Measurements from ENCODE around the gene BCAM. TPM values are rescaled to one million over a fixed set of nuclear protein-coding genes. Genes with fewer than 3 reads are reported as not detected.
"Not testable (repeated sequence)": the region's sequence is repeated elsewhere in the genome, so short reads cannot be mapped to it uniquely, and the experiment has no call there.

BCAM gene
- polyA plus RNA-seq, 1 donor from 2014 or later, result 0.54 TPM

GRCh38 chr19:44857837-44858236 is 48.9 kb downstream of the BCAM start:
- Histone ChIP-seq H3K27me3 (ENCODE audit: insufficient read depth, low read depth, low read length) (no peaks in the 10 kb centered on the region), H3K79me2 (replicated peaks; ENCODE audit: insufficient read depth, low read length) (peaks cover 13% of the 10 kb centered on the region), H2AFZ (ENCODE audit: low read depth, low read length) (no peak overlapping the region), H3K9ac (ENCODE audit: low read length) (no peak overlapping the region), H3K9me3 (ENCODE audit: low read length) (no peaks in the 10 kb centered on the region), H3F3A (ENCODE audit: insufficient read depth, low read length, poor library complexity, severe bottlenecking) (no peaks in the 10 kb centered on the region), H3K4me3 (ENCODE audit: low read length) (no peak overlapping the region), H3K9me2 (ENCODE audit: insufficient read depth, low read length) (no peaks in the 10 kb centered on the region), H3K4me2 (ENCODE audit: low read length) (no peak overlapping the region), H3K36me3 (ENCODE audit: insufficient read depth, low read length) (no peaks in the 10 kb centered on the region), H4K20me1 (ENCODE audit: insufficient read depth) (no peaks in the 10 kb centered on the region), H3K27ac (ENCODE audit: low read length) (no peak overlapping the region)
- TF ChIP-seq TAF1 (IDR thresholded peaks at IDR 0.05; ENCODE audit: low read depth) (no peak), EP300 (conservative IDR thresholded peaks at IDR 0.05; ENCODE audit: poor library complexity, severe bottlenecking) (no peak), RAD21 (conservative IDR thresholded peaks at IDR 0.05) (no peak), POLR2AphosphoS5 (IDR thresholded peaks at IDR 0.05) (no peak), SMC3 (conservative IDR thresholded peaks at IDR 0.05; ENCODE audit: poor library complexity) (no peak), EZH2 (IDR thresholded peaks at IDR 0.05; ENCODE audit: borderline replicate concordance, insufficient read depth, low read length, poor library complexity, severe bottlenecking) (no peak), MXI1 (conservative IDR thresholded peaks at IDR 0.05; ENCODE audit: poor library complexity, severe bottlenecking) (no peak), CTCF (IDR thresholded peaks at IDR 0.05; ENCODE audit: poor library complexity, severe bottlenecking) (no peak)
- TF ChIP-seq, protein P1, sequence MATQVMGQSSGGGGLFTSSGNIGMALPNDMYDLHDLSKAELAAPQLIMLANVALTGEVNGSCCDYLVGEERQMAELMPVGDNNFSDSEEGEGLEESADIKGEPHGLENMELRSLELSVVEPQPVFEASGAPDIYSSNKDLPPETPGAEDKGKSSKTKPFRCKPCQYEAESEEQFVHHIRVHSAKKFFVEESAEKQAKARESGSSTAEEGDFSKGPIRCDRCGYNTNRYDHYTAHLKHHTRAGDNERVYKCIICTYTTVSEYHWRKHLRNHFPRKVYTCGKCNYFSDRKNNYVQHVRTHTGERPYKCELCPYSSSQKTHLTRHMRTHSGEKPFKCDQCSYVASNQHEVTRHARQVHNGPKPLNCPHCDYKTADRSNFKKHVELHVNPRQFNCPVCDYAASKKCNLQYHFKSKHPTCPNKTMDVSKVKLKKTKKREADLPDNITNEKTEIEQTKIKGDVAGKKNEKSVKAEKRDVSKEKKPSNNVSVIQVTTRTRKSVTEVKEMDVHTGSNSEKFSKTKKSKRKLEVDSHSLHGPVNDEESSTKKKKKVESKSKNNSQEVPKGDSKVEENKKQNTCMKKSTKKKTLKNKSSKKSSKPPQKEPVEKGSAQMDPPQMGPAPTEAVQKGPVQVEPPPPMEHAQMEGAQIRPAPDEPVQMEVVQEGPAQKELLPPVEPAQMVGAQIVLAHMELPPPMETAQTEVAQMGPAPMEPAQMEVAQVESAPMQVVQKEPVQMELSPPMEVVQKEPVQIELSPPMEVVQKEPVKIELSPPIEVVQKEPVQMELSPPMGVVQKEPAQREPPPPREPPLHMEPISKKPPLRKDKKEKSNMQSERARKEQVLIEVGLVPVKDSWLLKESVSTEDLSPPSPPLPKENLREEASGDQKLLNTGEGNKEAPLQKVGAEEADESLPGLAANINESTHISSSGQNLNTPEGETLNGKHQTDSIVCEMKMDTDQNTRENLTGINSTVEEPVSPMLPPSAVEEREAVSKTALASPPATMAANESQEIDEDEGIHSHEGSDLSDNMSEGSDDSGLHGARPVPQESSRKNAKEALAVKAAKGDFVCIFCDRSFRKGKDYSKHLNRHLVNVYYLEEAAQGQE (IDR thresholded peaks at IDR 0.05; ENCODE audit: borderline replicate concordance), result no peak

- H4K20me1 ChIP-seq (ENCODE audit: insufficient read depth); H3K9me2 ChIP-seq (ENCODE audit: insufficient read depth, low read length); H3K27me3 ChIP-seq (ENCODE audit: insufficient read depth, low read depth, low read length); H3K36me3 ChIP-seq (ENCODE audit: insufficient read depth, low read length); H3K9me3 ChIP-seq (ENCODE audit: low read length); H3K9ac ChIP-seq (ENCODE audit: low read length); H3F3A ChIP-seq (ENCODE audit: insufficient read depth, low read length, poor library complexity, severe bottlenecking); H3K4me2 ChIP-seq (ENCODE audit: low read length); H2AFZ ChIP-seq (ENCODE audit: low read depth, low read length); H3K27ac ChIP-seq (ENCODE audit: low read length); H3K79me2 ChIP-seq (replicated peaks; ENCODE audit: insufficient read depth, low read length); H3K4me3 ChIP-seq (ENCODE audit: low read length): not testable (repeated sequence)
These were observed 52.7 kb downstream of the BCAM start for GRCh38 chr19:44861576-44861975.

- Histone ChIP-seq H4K20me1 (ENCODE audit: insufficient read depth) (no peaks in the 10 kb centered on the region), H3K79me2 (replicated peaks; ENCODE audit: insufficient read depth, low read length) (no peaks in the 10 kb centered on the region)
These were observed 55.1 kb downstream of the BCAM start for GRCh38 chr19:44863990-44864389.

More at GRCh38 chr19:44863990-44864389, 55.1 kb downstream of the BCAM start:
- TF ChIP-seq, protein P1 (IDR thresholded peaks at IDR 0.05; ENCODE audit: borderline replicate concordance), result no peak
- TF ChIP-seq EZH2 (IDR thresholded peaks at IDR 0.05; ENCODE audit: borderline replicate concordance, insufficient read depth, low read length, poor library complexity, severe bottlenecking), result no peak
- no peak for TF ChIP-seq CTCF (IDR thresholded peaks at IDR 0.05; ENCODE audit: poor library complexity, severe bottlenecking)
- no peak for TF ChIP-seq SMC3 (conservative IDR thresholded peaks at IDR 0.05; ENCODE audit: poor library complexity)
- no peak for TF ChIP-seq MXI1 (conservative IDR thresholded peaks at IDR 0.05; ENCODE audit: poor library complexity, severe bottlenecking)
- TF ChIP-seq POLR2AphosphoS5 (IDR thresholded peaks at IDR 0.05), result no peak
- no peak for TF ChIP-seq RAD21 (conservative IDR thresholded peaks at IDR 0.05)
- no peak for TF ChIP-seq TAF1 (IDR thresholded peaks at IDR 0.05; ENCODE audit: low read depth)
- Histone ChIP-seq H3K27ac (ENCODE audit: low read length) (no peak overlapping the region), H3K9ac (ENCODE audit: low read length) (no peak overlapping the region), H3F3A (ENCODE audit: insufficient read depth, low read length, poor library complexity, severe bottlenecking) (no peaks in the 10 kb centered on the region), H3K4me3 (ENCODE audit: low read length) (no peak overlapping the region), H3K36me3 (ENCODE audit: insufficient read depth, low read length) (no peaks in the 10 kb centered on the region), H2AFZ (ENCODE audit: low read depth, low read length) (no peak overlapping the region), H3K4me2 (ENCODE audit: low read length) (no peak overlapping the region), H3K27me3 (ENCODE audit: insufficient read depth, low read depth, low read length) (no peaks in the 10 kb centered on the region), H3K9me2 (ENCODE audit: insufficient read depth, low read length) (no peaks in the 10 kb centered on the region), H3K9me3 (ENCODE audit: low read length) (no peaks in the 10 kb centered on the region)

Measured in neural cell (in vitro differentiated cells).